ENCODE results near the gene DESI2. TPM values are rescaled to one million over a fixed set of nuclear protein-coding genes. Genes with fewer than 3 reads are reported as not detected.

The DESI2 gene
- total and polyA plus RNA-seq, 2 experiments from 2014 or later = 31.5 to 48.2 TPM

DNA sequence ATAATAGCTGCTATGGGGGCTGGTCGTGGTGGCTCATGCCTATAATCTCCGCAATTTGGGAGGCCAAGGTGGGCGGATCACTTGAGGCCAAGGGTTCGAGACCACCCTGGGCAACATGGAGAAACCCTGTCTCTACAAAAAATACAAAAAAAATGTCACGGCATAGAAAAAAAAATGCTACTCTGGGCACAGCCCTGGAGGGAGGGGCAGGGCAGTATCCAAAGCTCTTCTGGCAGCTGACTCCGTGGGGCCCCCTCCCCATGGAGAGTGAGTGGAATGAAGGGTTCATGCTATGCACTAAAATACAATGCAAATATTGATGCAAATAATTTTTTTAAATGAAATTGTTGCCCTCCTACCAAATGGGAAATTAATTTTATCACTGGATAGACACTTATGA is 78.7 kb downstream of the DESI2 start:
- WGBS (ENCODE audit: low lambda C conversion rate, missing lambda C conversion rate) = 94% methylated on average over 6 of the region's 6 CpGs
- Histone ChIP-seq H3K27me3 (no peaks in the 10 kb centered on the region), H3K79me2 (no peaks in the 10 kb centered on the region), H3K27ac (no peak overlapping the region), H3K36me3 (replicated peaks; ENCODE audit: insufficient read depth, low read depth) (no peaks in the 10 kb centered on the region), H3K4me3 (no peak overlapping the region), H3K9me2 (replicated peaks; ENCODE audit: insufficient read depth) (no peaks in the 10 kb centered on the region), H2AFZ (no peak overlapping the region), H3K4me1 (ENCODE audit: insufficient read depth) (no peaks in the 10 kb centered on the region), H3K9me3 (ENCODE audit: low read depth) (no peaks in the 10 kb centered on the region), H3K4me2 (no peak overlapping the region), H4K20me1 (ENCODE audit: insufficient read depth, poor library complexity, severe bottlenecking) (no peaks in the 10 kb centered on the region)
- TF ChIP-seq, protein P1, sequence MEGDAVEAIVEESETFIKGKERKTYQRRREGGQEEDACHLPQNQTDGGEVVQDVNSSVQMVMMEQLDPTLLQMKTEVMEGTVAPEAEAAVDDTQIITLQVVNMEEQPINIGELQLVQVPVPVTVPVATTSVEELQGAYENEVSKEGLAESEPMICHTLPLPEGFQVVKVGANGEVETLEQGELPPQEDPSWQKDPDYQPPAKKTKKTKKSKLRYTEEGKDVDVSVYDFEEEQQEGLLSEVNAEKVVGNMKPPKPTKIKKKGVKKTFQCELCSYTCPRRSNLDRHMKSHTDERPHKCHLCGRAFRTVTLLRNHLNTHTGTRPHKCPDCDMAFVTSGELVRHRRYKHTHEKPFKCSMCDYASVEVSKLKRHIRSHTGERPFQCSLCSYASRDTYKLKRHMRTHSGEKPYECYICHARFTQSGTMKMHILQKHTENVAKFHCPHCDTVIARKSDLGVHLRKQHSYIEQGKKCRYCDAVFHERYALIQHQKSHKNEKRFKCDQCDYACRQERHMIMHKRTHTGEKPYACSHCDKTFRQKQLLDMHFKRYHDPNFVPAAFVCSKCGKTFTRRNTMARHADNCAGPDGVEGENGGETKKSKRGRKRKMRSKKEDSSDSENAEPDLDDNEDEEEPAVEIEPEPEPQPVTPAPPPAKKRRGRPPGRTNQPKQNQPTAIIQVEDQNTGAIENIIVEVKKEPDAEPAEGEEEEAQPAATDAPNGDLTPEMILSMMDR (IDR thresholded peaks at IDR 0.05; ENCODE audit: poor library complexity) = no peak
- no peak for TF ChIP-seq EZH2phosphoT487 (IDR thresholded peaks at IDR 0.05; ENCODE audit: low read depth, severe bottlenecking, unreplicated experiment)
- TF ChIP-seq EZH2 (IDR thresholded peaks at IDR 0.05; ENCODE audit: borderline replicate concordance) = no peak
- no peak for DNase-seq (ENCODE audit: low spot score)

DNA sequence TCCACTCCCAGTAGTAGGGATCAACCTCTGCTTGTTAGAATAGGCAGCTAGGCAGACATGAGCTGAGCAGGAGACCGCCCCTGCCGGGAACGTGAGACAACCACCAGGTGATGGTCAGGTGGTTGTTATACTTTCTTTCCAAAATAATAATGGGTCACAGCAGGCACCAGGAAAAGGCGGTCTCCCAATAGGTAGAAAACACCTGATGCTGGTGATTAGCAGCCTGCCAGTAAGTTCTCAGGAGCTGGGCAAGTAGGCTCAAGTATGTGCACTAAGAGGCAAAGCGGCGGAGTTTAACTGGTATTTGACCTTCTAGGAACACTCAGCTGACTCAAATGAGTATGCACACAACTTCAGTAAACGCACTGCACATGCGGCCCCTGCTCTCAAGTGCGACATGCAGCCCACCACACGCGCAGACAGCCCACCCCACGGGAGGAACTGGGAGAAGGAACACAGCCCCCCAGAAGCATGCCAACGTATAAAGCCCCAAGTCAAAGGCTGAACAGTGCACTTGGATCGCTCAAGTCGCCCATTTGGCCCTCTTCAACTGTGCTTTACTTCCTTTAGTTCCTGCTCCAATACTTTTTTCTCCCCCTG is 80.0 kb downstream of the DESI2 start:
- no peak for DNase-seq (ENCODE audit: low spot score)
- WGBS (ENCODE audit: low lambda C conversion rate, missing lambda C conversion rate) = 95% methylated on average over 15 of the region's 15 CpGs

GRCh38 chr1:244735404-244735803 is 82.5 kb downstream of the DESI2 start:
- no peaks in the 10 kb centered on the region for H3K36me3 ChIP-seq (replicated peaks; ENCODE audit: insufficient read depth, low read depth)
- H4K20me1 ChIP-seq (ENCODE audit: insufficient read depth, poor library complexity, severe bottlenecking) = no peaks in the 10 kb centered on the region
- H3K27me3 ChIP-seq = no peaks in the 10 kb centered on the region
- no peaks in the 10 kb centered on the region for H3K9me3 ChIP-seq (ENCODE audit: low read depth)
- 87% methylated on average over 6 of the region's 6 CpGs for WGBS (ENCODE audit: low lambda C conversion rate, missing lambda C conversion rate)
- H2AFZ ChIP-seq = no peak overlapping the region
- no peak for DNase-seq (ENCODE audit: low spot score)
- no peak overlapping the region for H3K4me3 ChIP-seq
- H3K4me2 ChIP-seq = no peak overlapping the region
- no peaks in the 10 kb centered on the region for H3K79me2 ChIP-seq
- H3K4me1 ChIP-seq (ENCODE audit: insufficient read depth) = no peaks in the 10 kb centered on the region
- H3K27ac ChIP-seq = no peak overlapping the region
- H3K9me2 ChIP-seq (replicated peaks; ENCODE audit: insufficient read depth) = no peaks in the 10 kb centered on the region
- TF ChIP-seq EZH2phosphoT487 (IDR thresholded peaks at IDR 0.05; ENCODE audit: low read depth, severe bottlenecking, unreplicated experiment) = no peak
- TF ChIP-seq, protein P1 (IDR thresholded peaks at IDR 0.05; ENCODE audit: poor library complexity) = no peak
- no peak for TF ChIP-seq EZH2 (IDR thresholded peaks at IDR 0.05; ENCODE audit: borderline replicate concordance)

More for the DNA sequence above, 80.0 kb downstream of the DESI2 start:
- Histone ChIP-seq H3K9me2 (replicated peaks; ENCODE audit: insufficient read depth) (no peaks in the 10 kb centered on the region), H4K20me1 (ENCODE audit: insufficient read depth, poor library complexity, severe bottlenecking) (no peaks in the 10 kb centered on the region), H3K27me3 (no peaks in the 10 kb centered on the region), H3K4me1 (ENCODE audit: insufficient read depth) (no peaks in the 10 kb centered on the region), H3K36me3 (replicated peaks; ENCODE audit: insufficient read depth, low read depth) (no peaks in the 10 kb centered on the region), H3K4me2 (no peak overlapping the region), H3K4me3 (no peak overlapping the region), H3K9me3 (ENCODE audit: low read depth) (no peaks in the 10 kb centered on the region), H3K27ac (no peak overlapping the region), H2AFZ (no peak overlapping the region), H3K79me2 (no peaks in the 10 kb centered on the region)
- TF ChIP-seq EZH2phosphoT487 (IDR thresholded peaks at IDR 0.05; ENCODE audit: low read depth, severe bottlenecking, unreplicated experiment) (no peak), EZH2 (IDR thresholded peaks at IDR 0.05; ENCODE audit: borderline replicate concordance) (no peak)
- TF ChIP-seq, protein P1 (IDR thresholded peaks at IDR 0.05; ENCODE audit: poor library complexity) = no peak

Measured in hepatocyte (in vitro differentiated cells).